ENCODE measurements around the gene WDFY2. TPM values are rescaled to one million over a fixed set of nuclear protein-coding genes. Genes with fewer than 3 reads are reported as not detected.

WDFY2 gene
- total RNA-seq, 1 experiment from 2014 or later = 26.4 TPM

GRCh38 chr13:51643882-51644281 lies 59.6 kb downstream of the WDFY2 start:
- Histone ChIP-seq H3K56ac (ENCODE audit: insufficient read length, low read depth, low read length) (no peak overlapping the region), H4K8ac (replicated peaks; ENCODE audit: insufficient read length, low read depth, low read length) (no peak overlapping the region), H2BK5ac (ENCODE audit: insufficient read length, low read length) (no peak overlapping the region), H3K27me3 (ENCODE audit: insufficient read depth, low read length) (no peaks in the 10 kb centered on the region), H3K14ac (ENCODE audit: insufficient read depth, low read length) (no peak overlapping the region; the same call in 1 of the 2 replicates), H3K4ac (ENCODE audit: low read depth, low read length) (no peak overlapping the region; the same call in 1 of the 2 replicates), H3K27ac (ENCODE audit: insufficient read length, low read depth, low read length) (peak overlapping the region; percentile 85), H2BK120ac (ENCODE audit: low read depth, low read length, poor library complexity, severe bottlenecking) (no peak overlapping the region), H3T11ph (ENCODE audit: low read length) (no peak overlapping the region), H3K9ac (ENCODE audit: extremely low read depth, insufficient read length, low read length) (no peak overlapping the region), H2AFZ (ENCODE audit: low read length) (no peak overlapping the region), H3K4me1 (ENCODE audit: insufficient read depth, low read length) (peaks cover 27% of the 10 kb centered on the region), H2BK12ac (ENCODE audit: insufficient read length, low read depth, low read length) (no peak overlapping the region), H3K23ac (ENCODE audit: insufficient read length, low read depth, low read length) (no peak overlapping the region), H2BK15ac (ENCODE audit: low read depth, low read length) (no peak overlapping the region), H3K18ac (ENCODE audit: insufficient read length, low read depth, low read length) (no peak overlapping the region), H2BK20ac (ENCODE audit: low read depth, low read length, poor library complexity, severe bottlenecking) (no peak overlapping the region), H4K5ac (ENCODE audit: insufficient read length, low read depth, low read length) (no peak overlapping the region), H3K23me2 (ENCODE audit: insufficient read length, low read depth, low read length, poor library complexity, severe bottlenecking) (no peaks in the 10 kb centered on the region), H3K79me2 (ENCODE audit: insufficient read depth, low read length) (peaks cover 10% of the 10 kb centered on the region; the same call in 1 of the 2 replicates), H4K91ac (ENCODE audit: insufficient read length, low read depth, low read length) (no peak overlapping the region), H3K4me2 (ENCODE audit: insufficient read depth, insufficient read length, low read length) (no peak overlapping the region), H4K20me1 (ENCODE audit: control insufficient read depth, insufficient read depth, insufficient read length) (no peaks in the 10 kb centered on the region), H3K9me3 (ENCODE audit: control insufficient read depth, low read depth, low read length) (no peaks in the 10 kb centered on the region), H2AK5ac (ENCODE audit: insufficient read length, low read length) (no peak overlapping the region), H3K79me1 (ENCODE audit: insufficient read depth, low read depth, low read length, poor library complexity, severe bottlenecking) (no peaks in the 10 kb centered on the region)
- TF ChIP-seq CTCF (conservative IDR thresholded peaks at IDR 0.05) = no peak
- WGBS (ENCODE audit: extremely low coverage, insufficient read length, low lambda C conversion rate) = no CpG with 5 or more reads among the region's 1 CpG
- peak overlapping the region in 1 of 2 experiments; percentile 63; a peak in 2 of 5 replicates for H3K4me3 Mint-ChIP-seq
- H3K4me1 Mint-ChIP-seq = peaks cover 48 to 49% of the 10 kb centered on the region in 2 experiments
- peaks cover 4% of the 10 kb centered on the region in 3 experiments; a peak in 4 of 7 replicates for H3K36me3 Mint-ChIP-seq (ENCODE audit: insufficient read depth in 1 of 3, low read depth in 3 of 3)
- H3K9me3 Mint-ChIP-seq = peaks cover 0 to 3% of the 10 kb centered on the region in 2 experiments; a peak in 1 of 5 replicates
- peak overlapping the region; percentile 77 to 95 (median 90) for H3K27ac Mint-ChIP-seq
- no peak for DNase-seq
- H3K27me3 Mint-ChIP-seq (ENCODE audit: low read depth) = no peaks in the 10 kb centered on the region
